ENCODE results near the gene PROCA1. TPM values are rescaled to one million over a fixed set of nuclear protein-coding genes. Genes with fewer than 3 reads are reported as not detected.

Gene PROCA1
- total and polyA plus RNA-seq, 2 of the 13 experiments (the other 11 are each of a cell fraction or from before 2014, with no cell fraction given), result 0.73 to 1.5 TPM

DNA sequence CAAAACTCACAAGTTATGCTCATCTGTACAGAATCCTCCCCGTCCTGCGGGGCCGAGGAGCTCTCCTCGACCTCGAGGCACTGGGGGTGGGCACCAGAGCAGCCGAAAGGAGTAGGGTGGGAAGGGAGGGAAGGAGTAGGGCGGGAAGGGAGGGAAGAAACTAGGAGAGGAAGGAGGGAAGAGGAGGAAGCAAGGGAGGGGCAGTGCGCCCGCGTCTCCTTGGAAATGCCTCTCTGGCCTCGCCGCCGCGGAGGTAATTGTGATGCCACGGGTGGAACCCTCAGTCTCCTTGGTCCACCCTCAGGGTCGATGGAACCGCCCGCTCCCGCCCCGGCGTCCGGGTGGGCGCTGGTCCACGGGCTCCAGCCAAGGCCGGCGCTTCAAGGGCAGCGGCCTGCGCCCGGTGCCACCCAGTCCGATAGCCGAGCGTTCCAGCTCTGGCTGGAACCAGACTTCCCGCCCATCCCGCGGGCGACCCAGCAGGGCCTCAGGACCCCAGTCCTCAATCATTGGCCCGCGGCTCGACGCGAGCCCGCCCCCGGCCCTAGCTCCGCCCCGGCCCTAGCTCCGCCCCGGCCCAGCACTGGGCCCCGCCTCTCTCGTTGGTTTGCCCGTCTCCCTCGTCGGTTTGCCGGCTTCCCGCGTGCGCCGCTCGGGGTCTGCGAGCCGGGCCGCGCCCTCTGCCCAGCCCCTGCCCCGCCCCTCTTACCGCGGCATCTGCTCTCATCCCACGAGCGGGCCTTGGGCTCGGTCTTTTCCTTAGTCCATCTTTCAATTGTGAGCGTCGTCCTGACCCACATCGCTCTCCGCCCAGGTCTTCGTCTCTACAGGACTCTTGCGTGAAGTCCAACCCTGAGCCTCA lies 596 bp downstream of the PROCA1 start (continued):
- TF ChIP-seq ZNF607 (CRISPR knock-in tag; IDR thresholded peaks at IDR 0.05; ENCODE audit: borderline replicate concordance), result peak; percentile 70
- no peak for TF ChIP-seq U2AF2 (IDR thresholded peaks at IDR 0.05; ENCODE audit: low read depth, low read length)
- no peak for TF ChIP-seq NFRKB (IDR thresholded peaks at IDR 0.05)
- peak; percentile 61; the same call in 1 of the 2 replicates for TF ChIP-seq YEATS4 (CRISPR knock-in tag; IDR thresholded peaks at IDR 0.05; ENCODE audit: borderline replicate concordance)
- peak; percentile 32; the same call in 1 of the 2 replicates for TF ChIP-seq GATAD1 (CRISPR knock-in tag; IDR thresholded peaks at IDR 0.05)
- TF ChIP-seq SIN3B (IDR thresholded peaks at IDR 0.05; ENCODE audit: low read length), result 0 out of 2 replicates have a peak, but pooled peaks have one; percentile 36
- TF ChIP-seq ZNF660 (CRISPR knock-in tag; IDR thresholded peaks at IDR 0.05; ENCODE audit: borderline replicate concordance, low read depth), result no peak
- no peak for TF ChIP-seq ZSCAN22 (CRISPR knock-in tag; IDR thresholded peaks at IDR 0.05)
- TF ChIP-seq DPF2 (CRISPR knock-in tag; IDR thresholded peaks at IDR 0.05; ENCODE audit: borderline replicate concordance, low read depth), result no peak
- peak; percentile 50 for TF ChIP-seq YY1 (IDR thresholded peaks at IDR 0.05; ENCODE audit: insufficient read depth, insufficient replicate concordance, low read depth, low read length)
- TF ChIP-seq SNRNP70 (IDR thresholded peaks at IDR 0.05; ENCODE audit: low read depth, low read length), result no peak
- peak; percentile 88 for TF ChIP-seq POLR2G (IDR thresholded peaks at IDR 0.05; ENCODE audit: low read depth, low read length)
- TF ChIP-seq FLYWCH1 (CRISPR knock-in tag; IDR thresholded peaks at IDR 0.05), result no peak
- TF ChIP-seq KMT2A (CRISPR knock-in tag; IDR thresholded peaks at IDR 0.05), result no peak; the same call in 1 of the 2 replicates
- TF ChIP-seq, protein P1, sequence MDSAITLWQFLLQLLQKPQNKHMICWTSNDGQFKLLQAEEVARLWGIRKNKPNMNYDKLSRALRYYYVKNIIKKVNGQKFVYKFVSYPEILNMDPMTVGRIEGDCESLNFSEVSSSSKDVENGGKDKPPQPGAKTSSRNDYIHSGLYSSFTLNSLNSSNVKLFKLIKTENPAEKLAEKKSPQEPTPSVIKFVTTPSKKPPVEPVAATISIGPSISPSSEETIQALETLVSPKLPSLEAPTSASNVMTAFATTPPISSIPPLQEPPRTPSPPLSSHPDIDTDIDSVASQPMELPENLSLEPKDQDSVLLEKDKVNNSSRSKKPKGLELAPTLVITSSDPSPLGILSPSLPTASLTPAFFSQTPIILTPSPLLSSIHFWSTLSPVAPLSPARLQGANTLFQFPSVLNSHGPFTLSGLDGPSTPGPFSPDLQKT (CRISPR knock-in tag; IDR thresholded peaks at IDR 0.05; ENCODE audit: borderline replicate concordance), result no peak
- peak; percentile 75; the same call in 1 of the 2 replicates for TF ChIP-seq ZBTB38 (CRISPR knock-in tag; IDR thresholded peaks at IDR 0.05)
- TF ChIP-seq ARNTL (CRISPR knock-in tag; IDR thresholded peaks at IDR 0.05), result peak; percentile 24; the same call in 1 of the 2 replicates
- TF ChIP-seq, protein P2, sequence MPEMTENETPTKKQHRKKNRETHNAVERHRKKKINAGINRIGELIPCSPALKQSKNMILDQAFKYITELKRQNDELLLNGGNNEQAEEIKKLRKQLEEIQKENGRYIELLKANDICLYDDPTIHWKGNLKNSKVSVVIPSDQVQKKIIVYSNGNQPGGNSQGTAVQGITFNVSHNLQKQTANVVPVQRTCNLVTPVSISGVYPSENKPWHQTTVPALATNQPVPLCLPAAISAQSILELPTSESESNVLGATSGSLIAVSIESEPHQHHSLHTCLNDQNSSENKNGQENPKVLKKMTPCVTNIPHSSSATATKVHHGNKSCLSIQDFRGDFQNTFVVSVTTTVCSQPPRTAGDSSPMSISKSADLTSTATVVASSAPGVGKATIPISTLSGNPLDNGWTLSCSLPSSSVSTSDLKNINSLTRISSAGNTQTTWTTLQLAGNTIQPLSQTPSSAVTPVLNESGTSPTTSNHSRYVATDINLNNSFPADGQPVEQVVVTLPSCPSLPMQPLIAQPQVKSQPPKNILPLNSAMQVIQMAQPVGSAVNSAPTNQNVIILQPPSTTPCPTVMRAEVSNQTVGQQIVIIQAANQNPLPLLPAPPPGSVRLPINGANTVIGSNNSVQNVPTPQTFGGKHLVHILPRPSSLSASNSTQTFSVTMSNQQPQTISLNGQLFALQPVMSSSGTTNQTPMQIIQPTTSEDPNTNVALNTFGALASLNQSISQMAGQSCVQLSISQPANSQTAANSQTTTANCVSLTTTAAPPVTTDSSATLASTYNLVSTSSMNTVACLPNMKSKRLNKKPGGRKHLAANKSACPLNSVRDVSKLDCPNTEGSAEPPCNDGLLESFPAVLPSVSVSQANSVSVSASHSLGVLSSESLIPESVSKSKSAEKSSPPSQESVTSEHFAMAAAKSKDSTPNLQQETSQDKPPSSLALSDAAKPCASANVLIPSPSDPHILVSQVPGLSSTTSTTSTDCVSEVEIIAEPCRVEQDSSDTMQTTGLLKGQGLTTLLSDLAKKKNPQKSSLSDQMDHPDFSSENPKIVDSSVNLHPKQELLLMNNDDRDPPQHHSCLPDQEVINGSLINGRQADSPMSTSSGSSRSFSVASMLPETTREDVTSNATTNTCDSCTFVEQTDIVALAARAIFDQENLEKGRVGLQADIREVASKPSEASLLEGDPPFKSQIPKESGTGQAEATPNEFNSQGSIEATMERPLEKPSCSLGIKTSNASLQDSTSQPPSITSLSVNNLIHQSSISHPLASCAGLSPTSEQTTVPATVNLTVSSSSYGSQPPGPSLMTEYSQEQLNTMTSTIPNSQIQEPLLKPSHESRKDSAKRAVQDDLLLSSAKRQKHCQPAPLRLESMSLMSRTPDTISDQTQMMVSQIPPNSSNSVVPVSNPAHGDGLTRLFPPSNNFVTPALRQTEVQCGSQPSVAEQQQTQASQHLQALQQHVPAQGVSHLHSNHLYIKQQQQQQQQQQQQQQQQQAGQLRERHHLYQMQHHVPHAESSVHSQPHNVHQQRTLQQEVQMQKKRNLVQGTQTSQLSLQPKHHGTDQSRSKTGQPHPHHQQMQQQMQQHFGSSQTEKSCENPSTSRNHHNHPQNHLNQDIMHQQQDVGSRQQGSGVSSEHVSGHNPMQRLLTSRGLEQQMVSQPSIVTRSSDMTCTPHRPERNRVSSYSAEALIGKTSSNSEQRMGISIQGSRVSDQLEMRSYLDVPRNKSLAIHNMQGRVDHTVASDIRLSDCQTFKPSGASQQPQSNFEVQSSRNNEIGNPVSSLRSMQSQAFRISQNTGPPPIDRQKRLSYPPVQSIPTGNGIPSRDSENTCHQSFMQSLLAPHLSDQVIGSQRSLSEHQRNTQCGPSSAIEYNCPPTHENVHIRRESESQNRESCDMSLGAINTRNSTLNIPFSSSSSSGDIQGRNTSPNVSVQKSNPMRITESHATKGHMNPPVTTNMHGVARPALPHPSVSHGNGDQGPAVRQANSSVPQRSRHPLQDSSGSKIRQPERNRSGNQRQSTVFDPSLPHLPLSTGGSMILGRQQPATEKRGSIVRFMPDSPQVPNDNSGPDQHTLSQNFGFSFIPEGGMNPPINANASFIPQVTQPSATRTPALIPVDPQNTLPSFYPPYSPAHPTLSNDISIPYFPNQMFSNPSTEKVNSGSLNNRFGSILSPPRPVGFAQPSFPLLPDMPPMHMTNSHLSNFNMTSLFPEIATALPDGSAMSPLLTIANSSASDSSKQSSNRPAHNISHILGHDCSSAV (CRISPR knock-in tag; IDR thresholded peaks at IDR 0.05; ENCODE audit: borderline replicate concordance), result no peak
- peak; percentile 63; the same call in 1 of the 2 replicates for TF ChIP-seq ZNF616 (CRISPR knock-in tag; IDR thresholded peaks at IDR 0.05; ENCODE audit: low read depth)

Measured in HepG2 (cell line).